OCI-LY3 (cell line): ENCODE data around the gene CDK4.
A peak's percentile ranks its signal among the peaks of the same experiment; 100 is the strongest.

Source experiments
- H2AFZ ChIP-seq: fragments of 200-600, 300-600 bp; shearing (Covaris generic); 2 replicates; pipeline ENCODE4 v1.6.0; 2014; ENCODE audit warnings: antibody characterized with exemption, low read depth, low read length
- H3K27ac ChIP-seq: fragments of 200-600, 300-600 bp; sonication (generic); 2 replicates; pipeline ENCODE4 v1.5.1; 2014; ENCODE audit warnings: mild to moderate bottlenecking, low read length, moderate library complexity, mixed read lengths
- H3K27me3 ChIP-seq: fragments of 200-600, 300-600 bp; sonication (generic); 2 replicates; pipeline ENCODE4 v1.6.1; 2014; ENCODE audit warnings: low read depth, low read length, mixed read lengths
- H3K36me3 ChIP-seq: fragments of 200-600, 300-600 bp; sonication (generic); replicated peaks from 2 replicates; pipeline ENCODE3; 2014; ENCODE audit warnings: low read depth, low read length, mixed read lengths
- H3K4me1 ChIP-seq: fragments of 300-600, 200-600 bp; sonication (generic); 2 replicates; pipeline ENCODE4 v1.6.1; 2014; ENCODE audit warnings: low read length, mixed read lengths
- H3K4me2 ChIP-seq: fragments of 200-600, 300-600 bp; sonication (generic); 2 replicates; pipeline ENCODE4 v1.6.1; 2014; ENCODE audit warnings: low read length, mixed read lengths
- H3K4me3 ChIP-seq: fragments of 300-600, 200-600 bp; sonication (generic); 2 replicates; pipeline ENCODE4 v1.5.1; 2014; ENCODE audit warnings: antibody characterized with exemption, mild to moderate bottlenecking, low read length, moderate library complexity
- H3K79me2 ChIP-seq: fragments of 300-600, 200-600 bp; shearing (Covaris generic); 2 replicates; pipeline ENCODE4 v1.6.1; 2014; ENCODE audit warnings: mild to moderate bottlenecking, low read length, mixed read lengths
- H3K9ac ChIP-seq: fragments of 300-600, 200-600 bp; shearing (Covaris generic); 2 replicates; pipeline ENCODE4 v1.6.0; 2014; ENCODE audit warnings: mild to moderate bottlenecking, low read length, moderate library complexity
- H3K9me3 ChIP-seq: fragments of 200-600, 300-600 bp; shearing (Covaris generic); 2 replicates; pipeline ENCODE4 v1.6.1; 2014; ENCODE audit warnings: low read length, mixed read lengths; ENCODE audit not compliant: insufficient read depth
- H4K20me1 ChIP-seq: fragments of 200-600, 300-600 bp; sonication (generic); 2 replicates; pipeline ENCODE4 v1.6.1; 2016; ENCODE audit warnings: low read length, mixed read lengths; ENCODE audit not compliant: insufficient read depth
- EZH2phosphoT487 ChIP-seq: fragments of 200-600 bp; shearing (Covaris generic); IDR thresholded peaks from 2 replicates; pipeline ENCODE4 v1.6.1; 2018; ENCODE audit warnings: antibody characterized with exemption, mixed run types, low read depth
- TF ChIP-seq, protein P1 (sequence below): fragments of 200-600, 300-600 bp; sonication (generic); IDR thresholded peaks from 2 replicates; pipeline ENCODE4 v1.5.1; 2014; ENCODE audit warnings: antibody characterized with exemption, low read length, low read depth

The CDK4 gene

DNA sequence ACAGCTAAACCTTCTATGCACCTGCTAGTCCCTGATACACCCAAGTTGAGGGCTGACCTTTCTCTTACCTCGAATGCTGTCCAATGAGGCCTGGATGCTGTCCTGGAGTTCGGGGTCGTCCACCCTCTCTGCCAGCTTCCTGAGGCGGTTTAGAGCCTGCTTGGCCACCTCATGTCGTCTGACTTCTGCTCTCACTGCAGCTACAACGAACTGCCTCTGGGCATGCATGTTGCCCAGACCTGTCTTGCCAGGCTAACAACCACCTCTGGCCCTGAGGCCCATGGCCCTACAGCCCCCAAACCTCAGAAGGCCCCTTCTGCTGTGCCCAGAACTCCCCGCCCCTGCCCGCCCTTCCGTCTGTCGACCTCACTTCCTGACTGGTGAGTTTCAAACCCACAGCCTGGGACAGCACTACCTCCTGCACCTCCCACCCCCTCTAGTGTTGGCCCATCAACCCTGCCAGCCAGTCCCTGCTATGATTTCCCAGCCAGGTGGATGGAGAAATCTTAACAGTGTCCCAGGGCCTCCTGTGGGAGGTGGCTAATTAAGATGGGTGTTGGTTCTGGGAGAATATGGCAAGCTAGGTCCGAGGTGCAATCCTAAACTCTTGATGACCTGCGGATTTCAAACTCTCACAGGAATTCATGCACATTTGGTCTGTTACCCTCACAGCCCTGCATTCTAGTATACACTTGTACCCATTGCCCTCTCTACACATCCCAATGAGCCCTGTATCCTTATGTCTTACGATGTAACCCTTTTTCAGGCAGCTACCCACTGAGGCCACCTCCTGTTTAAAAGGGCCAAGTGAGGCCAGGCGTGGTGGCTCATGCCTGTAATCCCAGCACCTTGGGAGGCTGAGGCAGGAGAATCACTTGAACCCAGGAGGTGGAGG is 10.0 kb downstream of the CDK4 start:
- Histone ChIP-seq H3K9me3 (no peaks in the 10 kb centered on the region), H3K27ac (peak overlapping the region; percentile 19; the same call in 1 of the 2 replicates), H3K4me1 (peaks cover 27% of the 10 kb centered on the region), H2AFZ (peak overlapping the region; percentile 43), H3K4me3 (peak overlapping the region; percentile 89), H4K20me1 (no peaks in the 10 kb centered on the region), H3K4me2 (peak overlapping the region; percentile 78), H3K79me2 (peaks cover 22% of the 10 kb centered on the region), H3K36me3 (peaks cover 10% of the 10 kb centered on the region), H3K27me3 (no peaks in the 10 kb centered on the region), H3K9ac (peak overlapping the region; percentile 85)
- TF ChIP-seq, protein P1, sequence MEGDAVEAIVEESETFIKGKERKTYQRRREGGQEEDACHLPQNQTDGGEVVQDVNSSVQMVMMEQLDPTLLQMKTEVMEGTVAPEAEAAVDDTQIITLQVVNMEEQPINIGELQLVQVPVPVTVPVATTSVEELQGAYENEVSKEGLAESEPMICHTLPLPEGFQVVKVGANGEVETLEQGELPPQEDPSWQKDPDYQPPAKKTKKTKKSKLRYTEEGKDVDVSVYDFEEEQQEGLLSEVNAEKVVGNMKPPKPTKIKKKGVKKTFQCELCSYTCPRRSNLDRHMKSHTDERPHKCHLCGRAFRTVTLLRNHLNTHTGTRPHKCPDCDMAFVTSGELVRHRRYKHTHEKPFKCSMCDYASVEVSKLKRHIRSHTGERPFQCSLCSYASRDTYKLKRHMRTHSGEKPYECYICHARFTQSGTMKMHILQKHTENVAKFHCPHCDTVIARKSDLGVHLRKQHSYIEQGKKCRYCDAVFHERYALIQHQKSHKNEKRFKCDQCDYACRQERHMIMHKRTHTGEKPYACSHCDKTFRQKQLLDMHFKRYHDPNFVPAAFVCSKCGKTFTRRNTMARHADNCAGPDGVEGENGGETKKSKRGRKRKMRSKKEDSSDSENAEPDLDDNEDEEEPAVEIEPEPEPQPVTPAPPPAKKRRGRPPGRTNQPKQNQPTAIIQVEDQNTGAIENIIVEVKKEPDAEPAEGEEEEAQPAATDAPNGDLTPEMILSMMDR, result peak; percentile 51
- no peak for TF ChIP-seq EZH2phosphoT487

DNA sequence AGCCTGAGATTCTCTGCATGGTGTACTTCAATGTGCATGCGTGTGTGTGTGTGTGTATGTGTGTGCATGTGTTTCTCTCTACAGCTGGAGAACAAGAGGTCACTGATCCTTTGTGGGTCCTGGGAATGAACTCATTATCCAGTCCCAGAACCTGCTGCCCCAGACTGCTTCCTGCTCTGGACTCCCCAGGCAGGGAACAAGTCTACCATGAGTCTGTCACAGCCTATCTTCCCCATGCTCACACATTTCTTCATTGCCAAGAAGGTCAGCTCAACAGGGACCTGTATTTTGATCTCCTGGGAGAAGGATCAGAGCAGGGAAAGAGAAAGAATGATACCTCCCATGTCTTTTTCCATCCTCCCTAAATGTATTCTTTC is 10.7 kb downstream of the CDK4 start:
- H3K9ac ChIP-seq, result peak overlapping the region; percentile 85
- peaks cover 27% of the 10 kb centered on the region for H3K4me1 ChIP-seq
- TF ChIP-seq, protein P1, result no peak
- no peak for TF ChIP-seq EZH2phosphoT487
- H3K4me3 ChIP-seq, result peak overlapping the region; percentile 89
- no peaks in the 10 kb centered on the region for H3K27me3 ChIP-seq
- no peak overlapping the region for H3K27ac ChIP-seq
- no peaks in the 10 kb centered on the region for H4K20me1 ChIP-seq
- no peaks in the 10 kb centered on the region for H3K9me3 ChIP-seq
- H3K4me2 ChIP-seq, result peak overlapping the region; percentile 78
- H3K79me2 ChIP-seq, result peaks cover 22% of the 10 kb centered on the region
- peaks cover 5% of the 10 kb centered on the region for H3K36me3 ChIP-seq
- 0 out of 2 replicates have a peak overlapping the region, but pooled peaks have one; percentile 43 for H2AFZ ChIP-seq

DNA sequence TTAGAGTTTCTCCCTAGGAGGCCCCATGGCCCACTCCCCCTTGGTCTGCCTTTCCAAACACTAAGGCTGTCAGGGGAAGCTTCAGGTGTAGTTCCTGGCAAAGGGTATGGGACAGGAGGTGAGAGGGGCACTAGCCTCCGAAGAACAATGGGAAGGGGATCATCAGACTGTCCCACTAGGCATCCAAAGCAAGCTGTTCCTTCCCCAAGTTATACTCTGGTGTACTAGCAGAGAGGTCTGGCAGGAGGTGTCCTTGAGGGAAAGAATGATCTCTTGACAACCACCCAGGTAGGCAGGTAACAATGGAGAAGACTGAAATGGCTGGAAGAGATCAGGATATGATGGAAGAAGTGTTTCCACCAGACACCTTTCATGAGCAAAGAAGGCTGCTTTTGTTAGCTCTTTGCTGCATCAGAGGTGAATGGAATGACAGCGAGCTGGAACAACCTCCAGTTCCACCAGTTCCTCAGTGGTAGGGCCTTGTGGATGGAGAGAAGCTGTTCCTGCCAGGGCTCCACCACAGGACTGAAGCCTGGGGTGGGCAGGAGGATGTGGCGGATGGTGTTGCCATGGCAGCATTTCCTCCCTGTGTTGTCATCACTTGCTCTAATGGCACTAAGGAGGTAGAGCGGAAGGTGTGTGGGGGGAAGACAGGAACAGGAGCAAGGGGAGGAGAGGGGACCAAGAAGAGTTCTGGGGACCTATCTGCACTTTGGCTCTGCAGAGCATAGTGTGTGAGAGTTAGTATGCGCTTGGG is 11.3 kb downstream of the CDK4 start:
- H3K4me2 ChIP-seq, result peak overlapping the region; percentile 78
- peaks cover 22% of the 10 kb centered on the region for H3K79me2 ChIP-seq
- no peaks in the 10 kb centered on the region for H4K20me1 ChIP-seq
- peaks cover 27% of the 10 kb centered on the region for H3K4me1 ChIP-seq
- no peak overlapping the region for H2AFZ ChIP-seq
- no peaks in the 10 kb centered on the region for H3K27me3 ChIP-seq
- peak overlapping the region; percentile 89 for H3K4me3 ChIP-seq
- H3K9ac ChIP-seq, result peak overlapping the region; percentile 85; the same call in 1 of the 2 replicates
- no peak overlapping the region for H3K27ac ChIP-seq
- no peaks in the 10 kb centered on the region for H3K9me3 ChIP-seq
- TF ChIP-seq EZH2phosphoT487, result no peak
- TF ChIP-seq, protein P1, result no peak
- no peaks in the 10 kb centered on the region for H3K36me3 ChIP-seq
